SK-N-SH treated with all-trans-retinoic acid at 6 μM for 48 hours (cell line): ENCODE results near the gene STK33.

Source experiments
- ATAC-seq: fragments of 200-7000 bp; cut with Tn5 transposase; 3 replicates; pipeline ENCODE4 v1.9.1; 2020; ENCODE audit warnings: mild to moderate bottlenecking, moderate library complexity
- ARNTL ChIP-seq: fragments of 450-650 bp; formaldehyde crosslinking; IDR thresholded peaks from 2 replicates; pipeline ENCODE4 v1.5.0; 2020; ENCODE audit warnings: low read depth, mild to moderate bottlenecking, moderate library complexity, borderline replicate concordance
- BACH2 ChIP-seq: fragments of 250-450 bp; sonication (Bioruptor Pico); IDR thresholded peaks from 2 replicates; pipeline ENCODE4 v1.9.0; 2021; ENCODE audit warnings: mild to moderate bottlenecking, borderline replicate concordance
- CSDC2 ChIP-seq: fragments of 250-450 bp; sonication (Bioruptor Pico); IDR thresholded peaks from 2 replicates; pipeline ENCODE4 v1.5.0; 2020; ENCODE audit warnings: mild to moderate bottlenecking, moderate library complexity
- ESRRG ChIP-seq: fragments of 250-450 bp; sonication (Bioruptor Pico); IDR thresholded peaks from 2 replicates; pipeline ENCODE4 v1.6.1; 2021; ENCODE audit warnings: mild to moderate bottlenecking
- GLIS3 ChIP-seq: fragments of 250-450 bp; sonication (Bioruptor Pico); IDR thresholded peaks from 2 replicates; pipeline ENCODE4 v1.5.0; 2020; ENCODE audit warnings: mild to moderate bottlenecking, moderate library complexity
- ISL1 ChIP-seq: fragments of 250-450 bp; sonication (Bioruptor Pico); IDR thresholded peaks from 2 replicates; pipeline ENCODE4 v2.1.2; 2022; ENCODE audit warnings: mild to moderate bottlenecking, moderate library complexity
- OSR1 ChIP-seq: fragments of 250-450 bp; sonication (Bioruptor Pico); IDR thresholded peaks from 2 replicates; pipeline ENCODE4 v1.8.0; 2022; ENCODE audit warnings: moderate library complexity, mild to moderate bottlenecking, inconsistent platforms
- PPARA ChIP-seq: fragments of 250-450 bp; sonication (Bioruptor Pico); IDR thresholded peaks from 2 replicates; pipeline ENCODE4 v1.5.0; 2020; ENCODE audit warnings: mild to moderate bottlenecking, borderline replicate concordance
- SNAI2 ChIP-seq: fragments of 250-450 bp; sonication (Bioruptor Pico); IDR thresholded peaks from 2 replicates; pipeline ENCODE4 v1.5.0; 2020; ENCODE audit warnings: mild to moderate bottlenecking, moderate library complexity
- TCF4 ChIP-seq: fragments of 250-450 bp; sonication (Bioruptor Pico); IDR thresholded peaks from 2 replicates; pipeline ENCODE4 v1.8.0; 2021; ENCODE audit warnings: mild to moderate bottlenecking, moderate library complexity, borderline replicate concordance
- TOX ChIP-seq: fragments of 250-450 bp; sonication (Bioruptor Pico); IDR thresholded peaks from 2 replicates; pipeline ENCODE4 v1.8.0; 2021; ENCODE audit warnings: mild to moderate bottlenecking, moderate library complexity, borderline replicate concordance
- ZC3H10 ChIP-seq: fragments of 250-450 bp; sonication (Bioruptor Pico); IDR thresholded peaks from 2 replicates; pipeline ENCODE4 v1.5.1; 2021; ENCODE audit warnings: mild to moderate bottlenecking, moderate library complexity
- ZFP30 ChIP-seq: fragments of 450-650 bp; formaldehyde crosslinking; IDR thresholded peaks from 2 replicates; pipeline ENCODE4 v1.5.0; 2022; ENCODE audit warnings: mild to moderate bottlenecking, moderate library complexity
- ZNF565 ChIP-seq: fragments of 450-650 bp; formaldehyde crosslinking; conservative IDR thresholded peaks from 2 replicates; pipeline ENCODE4 v1.5.0; 2020; ENCODE audit warnings: low read depth, mild to moderate bottlenecking, moderate library complexity
- ZNF70 ChIP-seq: fragments of 450-650 bp; formaldehyde crosslinking; IDR thresholded peaks from 2 replicates; pipeline ENCODE4 v1.5.0; 2020; ENCODE audit warnings: mild to moderate bottlenecking, moderate library complexity
- ZNF8 ChIP-seq: fragments of 450-650 bp; formaldehyde crosslinking; IDR thresholded peaks from 2 replicates; pipeline ENCODE4 v1.5.0; 2020; ENCODE audit warnings: mild to moderate bottlenecking, moderate library complexity
- TF ChIP-seq, protein P1 (sequence below): fragments of 250-450 bp; sonication (Bioruptor Pico); IDR thresholded peaks from 2 replicates; pipeline ENCODE4 v1.5.0; 2020; ENCODE audit warnings: mild to moderate bottlenecking, moderate library complexity
- TF ChIP-seq, protein P2 (sequence below): fragments of 250-450 bp; sonication (Bioruptor Pico); IDR thresholded peaks from 2 replicates; pipeline ENCODE4 v1.8.0; 2021; ENCODE audit warnings: low read depth, mild to moderate bottlenecking, moderate library complexity, borderline replicate concordance
- TF ChIP-seq, protein P3 (sequence below): fragments of 250-450 bp; sonication (Bioruptor Pico); IDR thresholded peaks from 2 replicates; pipeline ENCODE4 v1.5.1; 2021; ENCODE audit warnings: mild to moderate bottlenecking, moderate library complexity
- TF ChIP-seq, protein P4 (sequence below): fragments of 250-450 bp; sonication (Bioruptor Pico); IDR thresholded peaks from 2 replicates; pipeline ENCODE4 v1.5.1; 2020; ENCODE audit warnings: low read depth, mild to moderate bottlenecking, moderate library complexity
- TF ChIP-seq, protein P5 (sequence below): fragments of 250-450 bp; sonication (Bioruptor Pico); IDR thresholded peaks from 2 replicates; pipeline ENCODE4 v1.8.0; 2020; ENCODE audit warnings: mild to moderate bottlenecking, moderate library complexity, borderline replicate concordance

The STK33 gene

GRCh38 chr11:8484251-8484650 is 109.8 kb downstream of the STK33 start:
- TF ChIP-seq CSDC2 (CRISPR knock-in tag) = no peak
- TF ChIP-seq, protein P1, sequence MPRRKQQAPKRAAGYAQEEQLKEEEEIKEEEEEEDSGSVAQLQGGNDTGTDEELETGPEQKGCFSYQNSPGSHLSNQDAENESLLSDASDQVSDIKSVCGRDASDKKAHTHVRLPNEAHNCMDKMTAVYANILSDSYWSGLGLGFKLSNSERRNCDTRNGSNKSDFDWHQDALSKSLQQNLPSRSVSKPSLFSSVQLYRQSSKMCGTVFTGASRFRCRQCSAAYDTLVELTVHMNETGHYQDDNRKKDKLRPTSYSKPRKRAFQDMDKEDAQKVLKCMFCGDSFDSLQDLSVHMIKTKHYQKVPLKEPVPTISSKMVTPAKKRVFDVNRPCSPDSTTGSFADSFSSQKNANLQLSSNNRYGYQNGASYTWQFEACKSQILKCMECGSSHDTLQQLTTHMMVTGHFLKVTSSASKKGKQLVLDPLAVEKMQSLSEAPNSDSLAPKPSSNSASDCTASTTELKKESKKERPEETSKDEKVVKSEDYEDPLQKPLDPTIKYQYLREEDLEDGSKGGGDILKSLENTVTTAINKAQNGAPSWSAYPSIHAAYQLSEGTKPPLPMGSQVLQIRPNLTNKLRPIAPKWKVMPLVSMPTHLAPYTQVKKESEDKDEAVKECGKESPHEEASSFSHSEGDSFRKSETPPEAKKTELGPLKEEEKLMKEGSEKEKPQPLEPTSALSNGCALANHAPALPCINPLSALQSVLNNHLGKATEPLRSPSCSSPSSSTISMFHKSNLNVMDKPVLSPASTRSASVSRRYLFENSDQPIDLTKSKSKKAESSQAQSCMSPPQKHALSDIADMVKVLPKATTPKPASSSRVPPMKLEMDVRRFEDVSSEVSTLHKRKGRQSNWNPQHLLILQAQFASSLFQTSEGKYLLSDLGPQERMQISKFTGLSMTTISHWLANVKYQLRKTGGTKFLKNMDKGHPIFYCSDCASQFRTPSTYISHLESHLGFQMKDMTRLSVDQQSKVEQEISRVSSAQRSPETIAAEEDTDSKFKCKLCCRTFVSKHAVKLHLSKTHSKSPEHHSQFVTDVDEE = no peak
- TF ChIP-seq, protein P2, sequence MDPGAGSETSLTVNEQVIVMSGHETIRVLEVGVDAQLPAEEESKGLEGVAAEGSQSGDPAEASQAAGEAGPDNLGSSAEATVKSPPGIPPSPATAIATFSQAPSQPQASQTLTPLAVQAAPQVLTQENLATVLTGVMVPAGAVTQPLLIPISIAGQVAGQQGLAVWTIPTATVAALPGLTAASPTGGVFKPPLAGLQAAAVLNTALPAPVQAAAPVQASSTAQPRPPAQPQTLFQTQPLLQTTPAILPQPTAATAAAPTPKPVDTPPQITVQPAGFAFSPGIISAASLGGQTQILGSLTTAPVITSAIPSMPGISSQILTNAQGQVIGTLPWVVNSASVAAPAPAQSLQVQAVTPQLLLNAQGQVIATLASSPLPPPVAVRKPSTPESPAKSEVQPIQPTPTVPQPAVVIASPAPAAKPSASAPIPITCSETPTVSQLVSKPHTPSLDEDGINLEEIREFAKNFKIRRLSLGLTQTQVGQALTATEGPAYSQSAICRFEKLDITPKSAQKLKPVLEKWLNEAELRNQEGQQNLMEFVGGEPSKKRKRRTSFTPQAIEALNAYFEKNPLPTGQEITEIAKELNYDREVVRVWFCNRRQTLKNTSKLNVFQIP = no peak
- TF ChIP-seq, protein P3, sequence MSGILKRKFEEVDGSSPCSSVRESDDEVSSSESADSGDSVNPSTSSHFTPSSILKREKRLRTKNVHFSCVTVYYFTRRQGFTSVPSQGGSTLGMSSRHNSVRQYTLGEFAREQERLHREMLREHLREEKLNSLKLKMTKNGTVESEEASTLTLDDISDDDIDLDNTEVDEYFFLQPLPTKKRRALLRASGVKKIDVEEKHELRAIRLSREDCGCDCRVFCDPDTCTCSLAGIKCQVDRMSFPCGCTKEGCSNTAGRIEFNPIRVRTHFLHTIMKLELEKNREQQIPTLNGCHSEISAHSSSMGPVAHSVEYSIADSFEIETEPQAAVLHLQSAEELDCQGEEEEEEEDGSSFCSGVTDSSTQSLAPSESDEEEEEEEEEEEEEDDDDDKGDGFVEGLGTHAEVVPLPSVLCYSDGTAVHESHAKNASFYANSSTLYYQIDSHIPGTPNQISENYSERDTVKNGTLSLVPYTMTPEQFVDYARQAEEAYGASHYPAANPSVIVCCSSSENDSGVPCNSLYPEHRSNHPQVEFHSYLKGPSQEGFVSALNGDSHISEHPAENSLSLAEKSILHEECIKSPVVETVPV (CRISPR knock-in tag) = no peak
- TF ChIP-seq, protein P4, sequence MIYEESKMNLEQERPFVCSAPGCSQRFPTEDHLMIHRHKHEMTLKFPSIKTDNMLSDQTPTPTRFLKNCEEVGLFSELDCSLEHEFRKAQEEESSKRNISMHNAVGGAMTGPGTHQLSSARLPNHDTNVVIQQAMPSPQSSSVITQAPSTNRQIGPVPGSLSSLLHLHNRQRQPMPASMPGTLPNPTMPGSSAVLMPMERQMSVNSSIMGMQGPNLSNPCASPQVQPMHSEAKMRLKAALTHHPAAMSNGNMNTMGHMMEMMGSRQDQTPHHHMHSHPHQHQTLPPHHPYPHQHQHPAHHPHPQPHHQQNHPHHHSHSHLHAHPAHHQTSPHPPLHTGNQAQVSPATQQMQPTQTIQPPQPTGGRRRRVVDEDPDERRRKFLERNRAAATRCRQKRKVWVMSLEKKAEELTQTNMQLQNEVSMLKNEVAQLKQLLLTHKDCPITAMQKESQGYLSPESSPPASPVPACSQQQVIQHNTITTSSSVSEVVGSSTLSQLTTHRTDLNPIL (CRISPR knock-in tag) = no peak
- TF ChIP-seq TOX (CRISPR knock-in tag) = no peak
- TF ChIP-seq ESRRG = no peak
- TF ChIP-seq, protein P5, sequence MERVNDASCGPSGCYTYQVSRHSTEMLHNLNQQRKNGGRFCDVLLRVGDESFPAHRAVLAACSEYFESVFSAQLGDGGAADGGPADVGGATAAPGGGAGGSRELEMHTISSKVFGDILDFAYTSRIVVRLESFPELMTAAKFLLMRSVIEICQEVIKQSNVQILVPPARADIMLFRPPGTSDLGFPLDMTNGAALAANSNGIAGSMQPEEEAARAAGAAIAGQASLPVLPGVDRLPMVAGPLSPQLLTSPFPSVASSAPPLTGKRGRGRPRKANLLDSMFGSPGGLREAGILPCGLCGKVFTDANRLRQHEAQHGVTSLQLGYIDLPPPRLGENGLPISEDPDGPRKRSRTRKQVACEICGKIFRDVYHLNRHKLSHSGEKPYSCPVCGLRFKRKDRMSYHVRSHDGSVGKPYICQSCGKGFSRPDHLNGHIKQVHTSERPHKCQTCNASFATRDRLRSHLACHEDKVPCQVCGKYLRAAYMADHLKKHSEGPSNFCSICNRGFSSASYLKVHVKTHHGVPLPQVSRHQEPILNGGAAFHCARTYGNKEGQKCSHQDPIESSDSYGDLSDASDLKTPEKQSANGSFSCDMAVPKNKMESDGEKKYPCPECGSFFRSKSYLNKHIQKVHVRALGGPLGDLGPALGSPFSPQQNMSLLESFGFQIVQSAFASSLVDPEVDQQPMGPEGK (CRISPR knock-in tag) = no peak
- TF ChIP-seq GLIS3 = no peak
- TF ChIP-seq BACH2 (CRISPR knock-in tag) = no peak
- no peak for TF ChIP-seq ZFP30 (CRISPR knock-in tag)
- no peak for TF ChIP-seq ZNF70 (CRISPR knock-in tag)
- no peak for TF ChIP-seq ZNF565 (CRISPR knock-in tag)
- TF ChIP-seq TCF4 (CRISPR knock-in tag) = no peak
- no peak for TF ChIP-seq ZNF8 (CRISPR knock-in tag)
- ATAC-seq = no peak

- TF ChIP-seq PPARA (CRISPR knock-in tag) = no peak
- TF ChIP-seq, protein P3 (CRISPR knock-in tag) = no peak
- TF ChIP-seq SNAI2 (CRISPR knock-in tag) = no peak
- TF ChIP-seq BACH2 (CRISPR knock-in tag) = no peak
- TF ChIP-seq ARNTL = no peak
- no peak for TF ChIP-seq ZNF565 (CRISPR knock-in tag)
- TF ChIP-seq OSR1 (CRISPR knock-in tag) = no peak
- TF ChIP-seq ZC3H10 = no peak
- no peak for TF ChIP-seq ESRRG
- no peak for TF ChIP-seq ZNF8 (CRISPR knock-in tag)
- TF ChIP-seq, protein P5 (CRISPR knock-in tag) = no peak
- TF ChIP-seq GLIS3 = no peak
- TF ChIP-seq ZNF70 (CRISPR knock-in tag) = no peak
- TF ChIP-seq, protein P1 = no peak
- no peak for TF ChIP-seq ISL1 (CRISPR knock-in tag)
- TF ChIP-seq TOX (CRISPR knock-in tag) = no peak
- TF ChIP-seq ZFP30 (CRISPR knock-in tag) = no peak
- TF ChIP-seq CSDC2 (CRISPR knock-in tag) = no peak
- TF ChIP-seq TCF4 (CRISPR knock-in tag) = no peak
- ATAC-seq = no peak
Observed at GRCh38 chr11:8480858-8481257, 113.2 kb downstream of the STK33 start.
